ENCODE results near the gene METAP1. TPM values are rescaled to one million over a fixed set of nuclear protein-coding genes. Genes with fewer than 3 reads are reported as not detected.
"Not testable (repeated sequence)": the region's sequence is repeated elsewhere in the genome, so short reads cannot be mapped to it uniquely, and the experiment has no call there.

The METAP1 gene
- total and polyA plus RNA-seq, 2 of the 4 experiments (the other 2 are of a cell fraction): 43.7 to 47.9 TPM

DNA sequence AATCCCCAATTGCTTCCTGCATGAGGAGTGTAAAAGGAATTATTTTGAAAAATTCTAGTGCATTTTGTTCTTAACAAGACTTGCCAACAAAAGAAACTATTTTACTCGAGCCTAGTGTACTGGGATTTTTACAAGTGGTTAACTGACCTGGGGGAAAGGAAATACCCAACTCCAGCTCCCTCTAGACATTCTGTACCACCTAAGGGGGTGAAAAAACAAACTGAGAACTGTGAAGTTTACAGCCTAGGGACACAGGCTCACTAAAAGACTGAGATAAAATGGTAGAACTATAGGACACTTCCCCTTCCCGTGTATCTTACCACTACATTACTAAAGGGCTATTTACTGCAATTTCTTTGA is 95.7 kb downstream of the METAP1 start:
- dilution Hi-C loops (cut with HindIII; ENCODE audit: low sequenced_read_pairs, unreplicated experiment): no loop called here
- no peak for TF ChIP-seq CEBPB (IDR thresholded peaks at IDR 0.05; ENCODE audit: low read depth, low read length)
- TF ChIP-seq, protein P1, sequence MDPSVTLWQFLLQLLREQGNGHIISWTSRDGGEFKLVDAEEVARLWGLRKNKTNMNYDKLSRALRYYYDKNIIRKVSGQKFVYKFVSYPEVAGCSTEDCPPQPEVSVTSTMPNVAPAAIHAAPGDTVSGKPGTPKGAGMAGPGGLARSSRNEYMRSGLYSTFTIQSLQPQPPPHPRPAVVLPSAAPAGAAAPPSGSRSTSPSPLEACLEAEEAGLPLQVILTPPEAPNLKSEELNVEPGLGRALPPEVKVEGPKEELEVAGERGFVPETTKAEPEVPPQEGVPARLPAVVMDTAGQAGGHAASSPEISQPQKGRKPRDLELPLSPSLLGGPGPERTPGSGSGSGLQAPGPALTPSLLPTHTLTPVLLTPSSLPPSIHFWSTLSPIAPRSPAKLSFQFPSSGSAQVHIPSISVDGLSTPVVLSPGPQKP (IDR thresholded peaks at IDR 0.05; ENCODE audit: borderline replicate concordance, low read depth, low read length): no peak
- in situ Hi-C loops (cut with MboI; ENCODE audit: low sequenced_read_pairs): no loop called here

DNA sequence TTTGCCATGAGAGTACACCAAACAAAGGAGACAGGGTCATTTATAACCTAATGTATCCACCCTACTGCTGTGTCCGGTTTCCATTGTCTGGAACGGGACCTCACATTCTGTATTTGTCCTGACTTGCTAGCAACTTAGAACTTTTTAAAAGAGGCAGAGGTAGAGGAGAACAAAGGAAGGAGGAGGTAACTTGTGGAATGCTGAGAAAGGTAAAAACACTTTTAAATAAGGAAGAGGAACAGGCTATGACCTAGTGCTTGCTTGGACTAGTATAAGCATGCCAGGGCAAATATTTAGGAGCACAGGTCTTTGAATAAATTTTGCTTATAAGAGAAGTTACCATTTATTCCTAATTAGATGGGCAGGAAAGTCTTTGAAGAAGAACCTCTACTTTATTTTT is 96.3 kb downstream of the METAP1 start:
- H3K4me3 ChIP-seq (ENCODE audit: insufficient read depth, low read depth, low read length); POLR2A ChIA-PET (ENCODE audit: unreplicated experiment); H3K14ac ChIP-seq (replicated peaks; ENCODE audit: low read depth, low read length); H2BK120ac ChIP-seq (ENCODE audit: low read depth, low read length); H4K91ac ChIP-seq (ENCODE audit: insufficient read depth, low read depth, low read length); H4K8ac ChIP-seq (ENCODE audit: low read depth in 2 of 2, low read length in 2 of 2); H3K9ac ChIP-seq (ENCODE audit: low read depth, low read length); dilution Hi-C loops (cut with HindIII; ENCODE audit: low sequenced_read_pairs, unreplicated experiment); H4K20me1 ChIP-seq (ENCODE audit: insufficient read depth, low read length); H2AK5ac ChIP-seq (ENCODE audit: low read depth, low read length); H3K9me1 ChIP-seq (ENCODE audit: insufficient read depth, low read length); H3K56ac ChIP-seq (ENCODE audit: extremely low read depth, insufficient read depth, low read length); H3K36me3 ChIP-seq (ENCODE audit: control insufficient read depth, insufficient read depth, low read length); in situ Hi-C loops (cut with MboI; ENCODE audit: low sequenced_read_pairs); BruUV-seq (replicated peaks); H3K23ac ChIP-seq (ENCODE audit: low read depth, low read length); H2AK9ac ChIP-seq (replicated peaks; ENCODE audit: low read depth, low read length, poor library complexity); DNase-seq; ATAC-seq (ENCODE audit: low read depth); H3K18ac ChIP-seq (ENCODE audit: low read depth, low read length); H2AFZ ChIP-seq (replicated peaks; ENCODE audit: low read length, poor library complexity); CTCF ChIA-PET; H2BK15ac ChIP-seq (ENCODE audit: low read depth, low read length); H3K27ac ChIP-seq (ENCODE audit: insufficient read depth, low read length); H3K9me3 ChIP-seq (ENCODE audit: control insufficient read depth, insufficient read depth, low read length); H2BK20ac ChIP-seq (ENCODE audit: low read depth, low read length); H4K5ac ChIP-seq (ENCODE audit: low read depth, low read length); H2BK5ac ChIP-seq (ENCODE audit: low read depth, low read length, poor library complexity, severe bottlenecking); intact Hi-C loops (cut with micrococcal nuclease); H3K4me2 ChIP-seq (ENCODE audit: low read depth, low read length); H3K4ac ChIP-seq (ENCODE audit: low read depth, low read length); H3K27me3 ChIP-seq (ENCODE audit: control insufficient read depth, insufficient read depth, low read length); H3K4me1 ChIP-seq (ENCODE audit: control insufficient read depth, insufficient read depth, low read length): not testable (repeated sequence)
- peaks cover 11 to 14% of the 10 kb centered on the region in 2 experiments for H3K79me1 ChIP-seq (ENCODE audit: low read depth in 1 of 2, low read length in 2 of 2)
- WGBS, 2 experiments (ENCODE audit: extremely low coverage in 2 of 2, insufficient read length in 1 of 2): no CpG with 5 or more reads among the region's 2 CpGs

More for the DNA sequence above, 95.7 kb downstream of the METAP1 start:
- DNase-seq (no peak), ATAC-seq (ENCODE audit: low read depth) (no peak)
- Histone ChIP-seq H3K36me3 (ENCODE audit: control insufficient read depth, insufficient read depth, low read length) (no peaks in the 10 kb centered on the region), H3K4me1 (ENCODE audit: control insufficient read depth, insufficient read depth, low read length) (peaks cover 2% of the 10 kb centered on the region; the same call in 1 of the 2 replicates), H3K23ac (ENCODE audit: low read depth, low read length) (peak overlapping the region; percentile 40; the same call in 1 of the 2 replicates), H2BK15ac (ENCODE audit: low read depth, low read length) (no peak overlapping the region), H3K56ac (ENCODE audit: extremely low read depth, insufficient read depth, low read length) (no peak overlapping the region), H4K5ac (ENCODE audit: low read depth, low read length) (peak overlapping the region; percentile 60), H3K4ac (ENCODE audit: low read depth, low read length) (peak overlapping the region; percentile 48; the same call in 1 of the 2 replicates), H2BK20ac (ENCODE audit: low read depth, low read length) (no peak overlapping the region), H3K27ac (ENCODE audit: insufficient read depth, low read length) (peak overlapping the region; percentile 62; the same call in 1 of the 2 replicates), H2AK5ac (ENCODE audit: low read depth, low read length) (no peak overlapping the region), H3K4me3 (ENCODE audit: insufficient read depth, low read depth, low read length) (no peak overlapping the region), H3K9me1 (ENCODE audit: insufficient read depth, low read length) (no peaks in the 10 kb centered on the region), H3K27me3 (ENCODE audit: control insufficient read depth, insufficient read depth, low read length) (no peaks in the 10 kb centered on the region), H2BK120ac (ENCODE audit: low read depth, low read length) (no peak overlapping the region), H4K8ac (ENCODE audit: low read depth in 2 of 2, low read length in 2 of 2) (no peak overlapping the region), H3K14ac (replicated peaks; ENCODE audit: low read depth, low read length) (0 out of 2 replicates have a peak overlapping the region, but pooled peaks have one; percentile 40), H2BK5ac (ENCODE audit: low read depth, low read length, poor library complexity, severe bottlenecking) (peak overlapping the region; percentile 34), H3K4me2 (ENCODE audit: low read depth, low read length) (peak overlapping the region; percentile 94), H3K79me1 (ENCODE audit: low read depth in 1 of 2, low read length in 2 of 2) (peaks cover 11 to 14% of the 10 kb centered on the region in 2 experiments), H3K9ac (ENCODE audit: low read depth, low read length) (peak overlapping the region; percentile 55), H4K20me1 (ENCODE audit: insufficient read depth, low read length) (no peaks in the 10 kb centered on the region; the same call in 1 of the 2 replicates), H2AFZ (replicated peaks; ENCODE audit: low read length, poor library complexity) (no peak overlapping the region), H3K18ac (ENCODE audit: low read depth, low read length) (peak overlapping the region; percentile 41), H2AK9ac (replicated peaks; ENCODE audit: low read depth, low read length, poor library complexity) (no peak overlapping the region), H3K9me3 (ENCODE audit: control insufficient read depth, insufficient read depth, low read length) (no peaks in the 10 kb centered on the region), H4K91ac (ENCODE audit: insufficient read depth, low read depth, low read length) (no peak overlapping the region)
- intact Hi-C loops (cut with micrococcal nuclease): no loop called here
- ChIA-PET CTCF (interaction anchor here (0.7 to 0.8 kb wide), 2 partner anchors 314 to 821 kb away, joined by 3 to 5 read pairs; no protein-coding TSS in a partner anchor), POLR2A (ENCODE audit: unreplicated experiment) (no interaction called here)
- no TSS peak for BruUV-seq (replicated peaks)
- WGBS, 2 experiments (ENCODE audit: extremely low coverage in 2 of 2, insufficient read length in 1 of 2): no CpG with 5 or more reads among the region's 2 CpGs
